Right lobe of liver (tissue), 6 donors: ENCODE data around the gene PTPRD. TPM values are rescaled to one million over a fixed set of nuclear protein-coding genes. Genes with fewer than 3 reads are reported as not detected.

ENCODE experiments used
- ATAC-seq, 4 donors: fragments of 200-7000 bp; cut with Tn5 transposase; one replicate each; pipeline ENCODE4 v1.9.1; 2020; ENCODE audit warnings: mild to moderate bottlenecking in 4 of 4, moderate library complexity in 4 of 4
- DNase-seq, 3 donors: peaks; one replicate each; pipeline ENCODE4 v3.0.0-alpha.2; 2020
- H3K27ac ChIP-seq, 3 donors: fragments of 200-600 bp; one replicate each; pipeline ENCODE4 v1.8.0; 2022
- H3K27me3 ChIP-seq, 2 donors: fragments of 200-600 bp; one replicate each; pipeline ENCODE4 v1.8.0; 2022
- H3K36me3 ChIP-seq, 4 donors: fragments of 200-600 bp; sonication (generic) in 1 of 4; one replicate each; pipeline versions ENCODE4 v1.5.1 to v1.8.0; 2017 to 2022; ENCODE audit warnings: control low read depth in 1 of 4
- H3K4me1 ChIP-seq, 4 donors: fragments of 200-600 bp; sonication (generic) in 1 of 4; one replicate each; pipeline versions ENCODE4 v1.5.1 to v1.8.0; 2017 to 2022; ENCODE audit warnings: control low read depth in 1 of 4
- H3K4me3 ChIP-seq, 3 donors: fragments of 200-600 bp; one replicate each; pipeline ENCODE4 v1.8.0; 2022
- H3K9me3 ChIP-seq, 4 donors: fragments of 200-600 bp; sonication (generic) in 1 of 4; one replicate each; pipeline versions ENCODE4 v1.5.1 to v1.8.0; 2017 to 2022; ENCODE audit warnings: control low read depth in 1 of 4
- POLR2A ChIP-seq: fragments of 450-650 bp; IDR thresholded peaks from one replicate; pipeline ENCODE4 v1.6.1; 2017; ENCODE audit warnings: antibody characterized with exemption, mild to moderate bottlenecking
- WGBS: methylation state at CpG from one replicate; pipeline ENCODE4 v1.1.6; 2018; ENCODE audit warnings: low coverage, low lambda C conversion rate; ENCODE audit not compliant: insufficient coverage; ENCODE audit errors: missing lambda C conversion rate; 5-methylcytosine and 5-hydroxymethylcytosine counted together
- intact Hi-C, 2 donors: fragments of 100-400 bp; cut with DNase I; formaldehyde crosslinking; loops; one replicate each; pipeline versions ENCODE4 v1.11.2 to v1.14.1; 2022
- total RNA-seq, 6 experiments: library from RNA; depleted of rRNA in 2 of 6; stranded (reverse); fragments of >200 nt in 2 of 6; fragmentation: NEBNext Ultra II Directional in 3 of 6; extraction: Animal tissue kit (Norgen Biotek cat#: 25700) in 3 of 6; gene quantifications; one replicate each; pipeline versions ENCODE4 v1.1.0 to v1.2.4, GENCODE V29; 2016 to 2023
- TF ChIP-seq, protein P1 (sequence below), 4 donors: fragments of 200-600 bp in 3 of 4; fragments of 450-650 bp in 1 of 4; IDR thresholded peaks; one replicate each; pipeline versions ENCODE4 v1.5.1 to v1.8.0; 2016 to 2022; ENCODE audit warnings: antibody characterized with exemption in 4 of 4, mild to moderate bottlenecking in 2 of 4
- donor health status: DM: no; HTN: yes; CAD: no.
- donor health status: DM: no; HTN: no; CAD: no.
- donor health status: DM: no; HTN: no; CAD: no.
- donor health status: DM: no; HTN: yes; CAD: no.
- donor health status: DM: no; HTN: yes; CAD: no.

PTPRD gene
- total RNA-seq, 6 experiments from 2014 or later, result 5.4 to 29.8 (median 13.9) TPM

- ATAC-seq, result no peak
- no peak for TF ChIP-seq POLR2A
- TF ChIP-seq, protein P1, sequence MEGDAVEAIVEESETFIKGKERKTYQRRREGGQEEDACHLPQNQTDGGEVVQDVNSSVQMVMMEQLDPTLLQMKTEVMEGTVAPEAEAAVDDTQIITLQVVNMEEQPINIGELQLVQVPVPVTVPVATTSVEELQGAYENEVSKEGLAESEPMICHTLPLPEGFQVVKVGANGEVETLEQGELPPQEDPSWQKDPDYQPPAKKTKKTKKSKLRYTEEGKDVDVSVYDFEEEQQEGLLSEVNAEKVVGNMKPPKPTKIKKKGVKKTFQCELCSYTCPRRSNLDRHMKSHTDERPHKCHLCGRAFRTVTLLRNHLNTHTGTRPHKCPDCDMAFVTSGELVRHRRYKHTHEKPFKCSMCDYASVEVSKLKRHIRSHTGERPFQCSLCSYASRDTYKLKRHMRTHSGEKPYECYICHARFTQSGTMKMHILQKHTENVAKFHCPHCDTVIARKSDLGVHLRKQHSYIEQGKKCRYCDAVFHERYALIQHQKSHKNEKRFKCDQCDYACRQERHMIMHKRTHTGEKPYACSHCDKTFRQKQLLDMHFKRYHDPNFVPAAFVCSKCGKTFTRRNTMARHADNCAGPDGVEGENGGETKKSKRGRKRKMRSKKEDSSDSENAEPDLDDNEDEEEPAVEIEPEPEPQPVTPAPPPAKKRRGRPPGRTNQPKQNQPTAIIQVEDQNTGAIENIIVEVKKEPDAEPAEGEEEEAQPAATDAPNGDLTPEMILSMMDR (IDR thresholded peaks at IDR 0.05), result no peak
- 61% methylated on average over 4 of the region's 4 CpGs for WGBS
- Histone ChIP-seq H3K27ac (no peak overlapping the region), H3K4me3 (no peak overlapping the region), H3K4me1 (no peaks in the 10 kb centered on the region), H3K36me3 (no peaks in the 10 kb centered on the region), H3K9me3 (no peaks in the 10 kb centered on the region), H3K27me3 (no peaks in the 10 kb centered on the region)
- no peak for DNase-seq
- intact Hi-C loops, result no loop called here
Observed at GRCh38 chr9:10226996-10227395, 385.8 kb downstream of the PTPRD start.

GRCh38 chr9:10212702-10213101, 400.1 kb downstream of the PTPRD start:
- intact Hi-C loops, result no loop called here
- 54% methylated on average over 3 of the region's 3 CpGs for WGBS
- Histone ChIP-seq H3K27ac (no peak overlapping the region), H3K4me1 (no peaks in the 10 kb centered on the region), H3K4me3 (no peak overlapping the region), H3K9me3 (no peaks in the 10 kb centered on the region), H3K36me3 (no peaks in the 10 kb centered on the region), H3K27me3 (no peaks in the 10 kb centered on the region)
- DNase-seq, result no peak
- no peak for TF ChIP-seq POLR2A
- TF ChIP-seq, protein P1 (IDR thresholded peaks at IDR 0.05), result no peak
- ATAC-seq, result no peak

- intact Hi-C loops, result no loop called here
- H3K9me3 ChIP-seq, result no peaks in the 10 kb centered on the region
- WGBS, result 53% methylated on average over 3 of the region's 3 CpGs
- no peaks in the 10 kb centered on the region for H3K27me3 ChIP-seq
- H3K4me3 ChIP-seq, result peak overlapping the region; percentile 11 to 41 (median 34)
- TF ChIP-seq, protein P1 (IDR thresholded peaks at IDR 0.05), result no peak
- no peak for TF ChIP-seq POLR2A
- ATAC-seq (peak in 3 of 4 donors; percentile 33 to 35 (median 35)), DNase-seq (no peak)
- H3K36me3 ChIP-seq, result no peaks in the 10 kb centered on the region
- H3K4me1 ChIP-seq, result no peaks in the 10 kb centered on the region
- no peak overlapping the region for H3K27ac ChIP-seq
Observed at GRCh38 chr9:10208691-10209069, 404.1 kb downstream of the PTPRD start.

DNA sequence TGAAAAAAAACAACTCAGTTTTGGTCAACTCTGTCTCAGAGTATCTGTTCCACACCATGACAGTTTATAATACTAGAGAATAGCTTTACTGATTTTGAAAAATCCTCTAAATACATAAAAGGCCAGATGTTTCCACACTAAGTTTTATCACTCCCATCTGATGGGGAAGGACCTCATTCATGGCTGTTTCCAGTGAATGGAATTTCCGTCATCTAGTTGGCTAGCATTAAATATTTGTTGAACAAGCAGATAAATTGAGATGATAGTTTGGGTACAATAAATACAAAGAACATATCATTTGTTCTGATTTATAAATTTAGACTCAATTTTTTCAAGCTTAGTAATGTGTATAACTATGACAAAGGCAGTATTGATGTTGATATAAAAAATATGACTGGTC, 408.5 kb downstream of the PTPRD start:
- intact Hi-C loops, result no loop called here
- DNase-seq, result no peak
- H3K36me3 ChIP-seq, result no peaks in the 10 kb centered on the region
- no peak overlapping the region for H3K27ac ChIP-seq
- no peaks in the 10 kb centered on the region for H3K27me3 ChIP-seq
- WGBS, result 64% methylated on average over 1 of the region's 1 CpG
- H3K4me1 ChIP-seq, result no peaks in the 10 kb centered on the region
- no peak overlapping the region for H3K4me3 ChIP-seq
- no peaks in the 10 kb centered on the region for H3K9me3 ChIP-seq
- TF ChIP-seq, protein P1 (IDR thresholded peaks at IDR 0.05), result no peak
- no peak for TF ChIP-seq POLR2A
- ATAC-seq, result no peak

DNA sequence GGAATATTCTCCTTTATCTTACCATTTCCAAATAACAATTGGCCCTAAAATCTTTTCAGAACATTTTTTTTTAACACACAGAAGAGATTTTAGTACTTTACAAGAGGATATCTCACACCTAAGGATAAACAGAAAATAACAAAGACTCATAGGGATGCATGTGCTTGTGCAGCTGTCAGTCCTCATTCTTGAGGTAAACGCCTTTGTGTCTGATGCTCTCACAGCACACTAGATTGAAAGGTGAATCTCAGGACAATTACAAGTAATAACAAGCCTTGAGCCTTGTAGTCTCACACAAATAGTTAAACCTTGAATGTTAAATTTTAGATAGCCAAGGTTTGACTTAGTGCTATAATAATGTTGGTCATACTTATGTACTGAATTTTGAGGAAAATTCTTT, 439.2 kb downstream of the PTPRD start:
- Histone ChIP-seq H3K4me1 (no peaks in the 10 kb centered on the region), H3K27me3 (no peaks in the 10 kb centered on the region), H3K36me3 (no peaks in the 10 kb centered on the region), H3K4me3 (no peak overlapping the region), H3K27ac (no peak overlapping the region), H3K9me3 (no peaks in the 10 kb centered on the region)
- intact Hi-C loops, result no loop called here
- WGBS, result 67% methylated on average over 1 of the region's 1 CpG
- DNase-seq (no peak), ATAC-seq (no peak)
- TF ChIP-seq, protein P1 (IDR thresholded peaks at IDR 0.05), result no peak
- no peak for TF ChIP-seq POLR2A
